B cell (primary cell): ENCODE results near the gene IDI2. TPM values are rescaled to one million over a fixed set of nuclear protein-coding genes. Genes with fewer than 3 reads are reported as not detected.

Experiments used
- ATAC-seq: fragments of 200-7000 bp; cut with Tn5 transposase; one replicate; pipeline ENCODE4 v1.10.0; 2021; ENCODE audit warnings: low read depth, mild to moderate bottlenecking, moderate number of reproducible peaks, moderate library complexity
- CTCF ChIA-PET: fragments of 350-600 bp; sonication (Branson Sonifier 250); formaldehyde crosslinking; loops from one replicate; lab custom pipeline; 2021; ENCODE audit warnings: antibody characterized with exemption, inconsistent platforms; lab: Charles Lee
- POLR2A ChIA-PET: fragments of 350-600 bp; sonication (Branson Sonifier 250); formaldehyde crosslinking; loops from one replicate; lab custom pipeline; 2021; ENCODE audit warnings: antibody characterized with exemption; lab: Charles Lee
- DNase-seq: peaks from one replicate; pipeline ENCODE4 v3.0.0; 2013
- H2AFZ ChIP-seq: 2 replicates; pipeline ENCODE4 v1.6.1; 2012; ENCODE audit warnings: mild to moderate bottlenecking, low read depth, low read length; ENCODE audit not compliant: insufficient read depth, poor library complexity, severe bottlenecking
- H3K27ac ChIP-seq, 2 donors: 1 replicate in 1 of 2; 2 replicates in 1 of 2; pipeline ENCODE4 v1.5.1; 2012 to 2013; ENCODE audit warnings: low read length in 2 of 2, mild to moderate bottlenecking in 2 of 2, moderate library complexity in 1 of 2
- H3K27me3 ChIP-seq, 4 experiments: fragments of 200-600 bp in 1 of 4; sonication (generic) in 1 of 4; replicated peaks in 1 of 4; 1 replicate in 2 of 4; 2 replicates in 2 of 4; pipeline versions ENCODE4 v1.6.1 to v1.7.0; 2013 to 2016; ENCODE audit warnings: low read length in 3 of 4, mild to moderate bottlenecking in 2 of 4, mixed read lengths in 1 of 4, moderate library complexity in 1 of 4; ENCODE audit not compliant: insufficient read depth in 4 of 4, control insufficient read depth in 3 of 4; ENCODE audit errors: control extremely low read depth in 1 of 4
- H3K36me3 ChIP-seq, 2 experiments: replicated peaks in 1 of 2; 1 replicate in 1 of 2; 2 replicates in 1 of 2; pipeline versions ENCODE4 v1.6.1 to v1.7.1; 2013; ENCODE audit warnings: low read length in 1 of 2; ENCODE audit not compliant: insufficient read depth in 2 of 2, control insufficient read depth in 1 of 2; ENCODE audit errors: control extremely low read depth in 1 of 2, extremely low read depth in 1 of 2
- H3K4me1 ChIP-seq, 2 donors: fragments of 200-600 bp in 1 of 2; sonication (generic) in 1 of 2; 1 replicate in 1 of 2; 2 replicates in 1 of 2; pipeline versions ENCODE4 v1.5.1 to v1.6.1; 2013 to 2017; ENCODE audit warnings: low read length in 2 of 2; ENCODE audit not compliant: control insufficient read depth in 2 of 2, insufficient read depth in 2 of 2
- H3K4me2 ChIP-seq: replicated peaks from 2 replicates; pipeline ENCODE3; 2012; ENCODE audit warnings: mild to moderate bottlenecking, low read depth, low read length; ENCODE audit not compliant: poor library complexity, severe bottlenecking
- H3K4me3 ChIP-seq, 5 experiments: fragments of 200-600 bp in 1 of 5; sonication (generic) in 1 of 5; 1 replicate in 3 of 5; 2 replicates in 2 of 5; pipeline versions ENCODE4 v1.5.1 to v1.7.0; 2011 to 2016; ENCODE audit warnings: low read length in 4 of 5, mild to moderate bottlenecking in 4 of 5, low read depth in 2 of 5, control low read depth in 1 of 5, moderate library complexity in 1 of 5; ENCODE audit not compliant: insufficient read depth in 1 of 5; ENCODE audit errors: control extremely low read depth in 1 of 5, extremely low read depth in 1 of 5
- H3K79me2 ChIP-seq: fragments of 200-600 bp; sonication (generic); one replicate; pipeline ENCODE4 v1.6.0; 2016; ENCODE audit warnings: low read length; ENCODE audit not compliant: control insufficient read depth, insufficient read depth
- H3K9ac ChIP-seq: fragments of 200-600 bp; sonication (generic); 2 replicates; pipeline ENCODE4 v1.6.1; 2017; ENCODE audit warnings: mild to moderate bottlenecking, low read length, moderate library complexity
- H3K9me3 ChIP-seq, 3 donors: one replicate each; pipeline versions ENCODE4 v1.6.1 to v1.7.1; 2013; ENCODE audit warnings: low read length in 2 of 3; ENCODE audit not compliant: control insufficient read depth in 2 of 3, insufficient read depth in 1 of 3; ENCODE audit errors: control extremely low read depth in 1 of 3
- H4K20me1 ChIP-seq: 2 replicates; pipeline ENCODE4 v1.6.0; 2012; ENCODE audit warnings: mild to moderate bottlenecking, low read length; ENCODE audit not compliant: insufficient read depth, control insufficient read depth, poor library complexity, severe bottlenecking
- H3K27ac Mint-ChIP-seq: one replicate; pipeline ENCODE4 v1.8.0; 2021; ENCODE audit warnings: mixed read lengths
- H3K27me3 Mint-ChIP-seq: one replicate; pipeline ENCODE4 v1.8.0; 2021; ENCODE audit warnings: mixed read lengths
- H3K4me1 Mint-ChIP-seq: one replicate; pipeline ENCODE4 v1.8.0; 2021; ENCODE audit warnings: mixed read lengths
- H3K4me3 Mint-ChIP-seq: one replicate; pipeline ENCODE4 v1.8.0; 2021; ENCODE audit warnings: mixed read lengths
- H3K9me3 Mint-ChIP-seq: one replicate; pipeline ENCODE4 v1.8.0; 2022; ENCODE audit warnings: mixed read lengths; ENCODE audit not compliant: insufficient read depth
- CTCF ChIP-seq: fragments of 200-600 bp; IDR thresholded peaks from one replicate; pipeline ENCODE4 v1.8.0; 2022; ENCODE audit warnings: antibody characterized with exemption, mild to moderate bottlenecking
- EZH2 ChIP-seq: IDR thresholded peaks from 2 replicates; pipeline ENCODE4 v1.6.1; 2012; ENCODE audit warnings: borderline replicate concordance, low read depth, mild to moderate bottlenecking, moderate library complexity, low read length; ENCODE audit not compliant: insufficient read depth, poor library complexity, severe bottlenecking
- WGBS: methylation state at CpG from one replicate; pipeline ENCODE4 v1.1.5; 2013; ENCODE audit warnings: missing lambda C conversion rate; ENCODE audit not compliant: insufficient coverage; 5-methylcytosine and 5-hydroxymethylcytosine counted together
- intact Hi-C: fragments of 100-400 bp; cut with micrococcal nuclease; formaldehyde crosslinking; loops from one replicate; pipeline ENCODE4 v1.10.0; 2022
- polyA plus RNA-seq: library from polyadenylated mRNA; depleted of rRNA; stranded (reverse); fragments of >200 nt; gene quantifications from 2 replicates; pipeline ENCODE4 v1.2.3, GENCODE V29; 2012
- total RNA-seq, 2 donors: library from RNA; stranded (reverse); fragments of 120-200 nt in 1 of 2; gene quantifications; 1 replicate in 1 of 2; 2 replicates in 1 of 2; pipeline versions ENCODE4 v1.2.3 to v1.2.4, GENCODE V29; 2013 to 2022

IDI2 gene
- total and polyA plus RNA-seq, 2 donors (not counting 1 experiment from before 2014, with no cell fraction given), result not detected

GRCh38 chr10:1074052-1074747, 48.5 kb upstream of the IDI2 start:
- H3K4me3 ChIP-seq, result no peak overlapping the region
- H3K4me3 Mint-ChIP-seq, result no peak overlapping the region
- H3K4me1 Mint-ChIP-seq, result peaks cover 5% of the 10 kb centered on the region
- intact Hi-C loops, result no loop called here
- ChIA-PET CTCF (interaction anchor here (1.1 kb wide), 1 partner anchor 564 kb away, joined by 3 read pairs; no protein-coding TSS in a partner anchor), POLR2A (no interaction called here)
- H4K20me1 ChIP-seq, result peaks cover 42% of the 10 kb centered on the region
- no peak overlapping the region for H2AFZ ChIP-seq
- DNase-seq, result no peak
- no peaks in the 10 kb centered on the region for H3K4me1 ChIP-seq
- H3K4me2 ChIP-seq, result no peak overlapping the region
- H3K9me3 ChIP-seq, result no peaks in the 10 kb centered on the region
- H3K27ac ChIP-seq, result no peak overlapping the region
- H3K9me3 Mint-ChIP-seq, result no peaks in the 10 kb centered on the region
- no peak overlapping the region for H3K9ac ChIP-seq
- WGBS, result 97% methylated on average over 16 of the region's 24 CpGs
- ATAC-seq, result no peak
- no peaks in the 10 kb centered on the region for H3K27me3 Mint-ChIP-seq
- peaks cover 37% of the 10 kb centered on the region for H3K79me2 ChIP-seq
- H3K27me3 ChIP-seq, result no peaks in the 10 kb centered on the region
- peaks cover 0 to 38% of the 10 kb centered on the region in 2 experiments for H3K36me3 ChIP-seq
- H3K27ac Mint-ChIP-seq, result no peak overlapping the region
- TF ChIP-seq CTCF (no peak), EZH2 (no peak)

DNA sequence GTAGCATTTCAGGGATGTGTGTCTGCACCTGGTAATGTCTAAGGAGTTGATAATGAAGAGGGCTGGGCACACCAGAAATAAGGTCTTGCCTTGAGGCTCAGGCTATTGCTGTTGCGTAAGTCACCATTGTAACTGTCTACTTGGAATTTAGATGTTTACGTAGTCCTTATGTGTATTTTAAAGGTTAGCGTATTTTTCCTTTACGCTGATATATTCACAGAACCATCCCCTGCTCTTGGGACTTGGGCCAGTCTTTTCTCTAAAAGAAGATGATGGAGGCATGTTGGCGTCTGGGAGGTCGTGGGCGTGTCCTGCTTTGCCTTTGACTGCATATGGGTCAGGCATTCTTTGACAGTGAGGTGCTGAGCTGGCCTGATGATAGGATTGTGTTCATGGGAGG, 45.3 kb upstream of the IDI2 start:
- no peak overlapping the region for H3K4me2 ChIP-seq
- H3K9ac ChIP-seq, result no peak overlapping the region
- Mint-ChIP-seq H3K9me3 (no peaks in the 10 kb centered on the region), H3K27me3 (no peaks in the 10 kb centered on the region), H3K27ac (no peak overlapping the region), H3K4me3 (no peak overlapping the region), H3K4me1 (peaks cover 12% of the 10 kb centered on the region)
- H3K4me1 ChIP-seq, result no peaks in the 10 kb centered on the region
- WGBS, result 100% methylated on average over 3 of the region's 7 CpGs
- H4K20me1 ChIP-seq, result peaks cover 61% of the 10 kb centered on the region
- POLR2A ChIA-PET, result no interaction called here
- peaks cover 0 to 26% of the 10 kb centered on the region in 2 experiments for H3K36me3 ChIP-seq
- no peaks in the 10 kb centered on the region for H3K9me3 ChIP-seq
- intact Hi-C loops, result no loop called here
- CTCF ChIA-PET, result interaction anchor here (0.9 kb wide), 1 partner anchor 13 kb away, joined by 3 read pairs; no protein-coding TSS in a partner anchor
- TF ChIP-seq EZH2 (no peak), CTCF (no peak)
- H3K27me3 ChIP-seq, result no peaks in the 10 kb centered on the region
- H3K4me3 ChIP-seq, result no peak overlapping the region
- no peak overlapping the region for H2AFZ ChIP-seq
- ATAC-seq (no peak), DNase-seq (no peak)
- no peak overlapping the region for H3K27ac ChIP-seq
- peaks cover 46% of the 10 kb centered on the region for H3K79me2 ChIP-seq
